ENCODE measurements around the gene CD164L2. TPM values are rescaled to one million over a fixed set of nuclear protein-coding genes. Genes with fewer than 3 reads are reported as not detected.
A peak's percentile ranks its signal among the peaks of the same experiment; 100 is the strongest.

CD164L2 gene
- total RNA-seq, 4 donors from 2014 or later = not detected

GRCh38 chr1:27368869-27369582, 14.1 kb downstream of the CD164L2 start:
- in situ Hi-C loops (cut with MboI; ENCODE audit: low sequenced_read_pairs in 4 of 4) (no loop called here), intact Hi-C loops (cut with DNase I; ENCODE audit: low total_unique reads) (no loop called here)
- H3K9me3 ChIP-seq = no peaks in the 10 kb centered on the region
- ATAC-seq (no peak), DNase-seq (no peak)
- TF ChIP-seq CTCF (IDR thresholded peaks at IDR 0.05 in 4 of 5, conservative IDR thresholded peaks at IDR 0.05 in 1 of 5) (no peak), POLR2A (IDR thresholded peaks at IDR 0.05) (no peak)
- H3K36me3 ChIP-seq = no peaks in the 10 kb centered on the region
- no peak overlapping the region for H3K4me3 ChIP-seq
- H3K4me1 ChIP-seq = peaks cover 22 to 23% of the 10 kb centered on the region in 2 donors
- no peaks in the 10 kb centered on the region for H3K27me3 ChIP-seq
- H3K27ac ChIP-seq = peak overlapping the region in 1 of 4 donors; percentile 8

DNA sequence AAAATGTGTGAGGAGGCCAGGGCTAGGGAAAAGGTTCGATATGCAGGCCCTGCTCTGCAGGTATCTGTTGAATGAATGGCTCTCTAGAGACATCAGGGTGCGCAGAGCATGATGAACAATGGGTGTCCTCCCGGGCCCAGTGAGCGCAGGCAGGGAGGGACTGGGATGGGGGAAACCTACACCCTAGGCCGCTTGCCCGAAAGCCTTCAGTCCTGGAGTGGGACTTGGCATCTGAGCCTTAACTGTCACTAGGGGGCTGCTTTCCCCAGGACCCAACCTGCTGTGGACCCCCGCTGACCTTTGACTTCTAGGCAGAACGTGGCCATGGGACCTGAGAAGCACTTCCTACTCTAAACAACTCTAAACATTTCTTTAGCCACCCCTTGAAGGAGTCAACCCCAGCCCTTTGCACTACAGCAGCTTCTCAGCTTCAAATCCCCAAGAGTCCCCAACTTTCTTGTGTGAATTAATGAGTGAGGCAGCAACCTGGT, 15.9 kb downstream of the CD164L2 start:
- in situ Hi-C loops (cut with MboI; ENCODE audit: low sequenced_read_pairs in 4 of 4) (no loop called here), intact Hi-C loops (cut with DNase I; ENCODE audit: low total_unique reads) (loop anchor here (2.0 kb wide), 2 partner anchors 22 to 66 kb away; no protein-coding TSS in a partner anchor)
- ATAC-seq (no peak), DNase-seq (no peak)
- Histone ChIP-seq H3K36me3 (peaks cover 0 to 12% of the 10 kb centered on the region in 2 donors), H3K4me3 (peak overlapping the region; percentile 57 to 95 (median 80)), H3K4me1 (peaks cover 22 to 23% of the 10 kb centered on the region in 2 donors), H3K9me3 (no peaks in the 10 kb centered on the region), H3K27me3 (no peaks in the 10 kb centered on the region), H3K27ac (peak overlapping the region; percentile 91 to 99 (median 96))
- TF ChIP-seq CTCF (IDR thresholded peaks at IDR 0.05 in 4 of 5, conservative IDR thresholded peaks at IDR 0.05 in 1 of 5) = no peak
- no peak for TF ChIP-seq POLR2A (IDR thresholded peaks at IDR 0.05)

GRCh38 chr1:27366411-27367159, 16.5 kb downstream of the CD164L2 start, which contains the start of gene MAP3K6:
Gene MAP3K6, minus strand, starts transcription at chr1:27366961. Its CDS starts 364 bp downstream, at chr1:27366597.
- peak; percentile 68 to 76 for ATAC-seq
- intact Hi-C loops (cut with DNase I; ENCODE audit: low total_unique reads) = loop anchor here (2.0 kb wide), 2 partner anchors 22 to 66 kb away; no protein-coding TSS in a partner anchor

DNA sequence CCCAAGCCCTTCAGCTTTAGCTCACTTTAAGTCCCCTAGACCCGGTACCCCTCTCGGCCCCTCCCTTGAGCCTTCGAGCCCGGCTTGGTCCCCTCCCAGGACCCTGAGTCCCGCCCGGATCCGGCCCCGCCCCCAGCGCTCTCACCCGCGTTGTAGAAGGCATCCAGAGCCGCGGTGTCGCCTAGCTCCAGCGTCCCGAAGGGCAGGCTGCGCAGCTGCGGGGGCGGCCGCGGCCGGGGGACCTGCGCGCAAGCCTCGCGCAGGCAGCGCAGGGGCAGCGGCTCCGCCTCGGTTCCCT, 17.1 kb downstream of the CD164L2 start:
- Histone ChIP-seq H3K9me3 (no peaks in the 10 kb centered on the region), H3K27ac (peak overlapping the region; percentile 91 to 99 (median 96)), H3K27me3 (no peaks in the 10 kb centered on the region), H3K4me1 (peaks cover 22 to 23% of the 10 kb centered on the region in 2 donors), H3K4me3 (peak overlapping the region; percentile 71 to 95 (median 77)), H3K36me3 (peaks cover 0 to 24% of the 10 kb centered on the region in 2 donors)
- peak; percentile 54 to 61 for ATAC-seq
- DNase-seq = peak; percentile 58 to 74
- TF ChIP-seq CTCF (IDR thresholded peaks at IDR 0.05 in 4 of 5, conservative IDR thresholded peaks at IDR 0.05 in 1 of 5) = no peak
- no peak for TF ChIP-seq POLR2A (IDR thresholded peaks at IDR 0.05)
- intact Hi-C loops (cut with DNase I; ENCODE audit: low total_unique reads) (loop anchor here (2.0 kb wide), 2 partner anchors 23 to 65 kb away; no protein-coding TSS in a partner anchor), in situ Hi-C loops (cut with MboI; ENCODE audit: low sequenced_read_pairs in 4 of 4) (no loop called here)

More at GRCh38 chr1:27366411-27367159, 16.5 kb downstream of the CD164L2 start, which contains the start of gene MAP3K6:
- in situ Hi-C loops (cut with MboI; ENCODE audit: low sequenced_read_pairs in 4 of 4) = no loop called here
- no peaks in the 10 kb centered on the region for H3K9me3 ChIP-seq
- H3K36me3 ChIP-seq = peaks cover 0 to 19% of the 10 kb centered on the region in 2 donors
- peaks cover 22 to 23% of the 10 kb centered on the region in 2 donors for H3K4me1 ChIP-seq
- no peaks in the 10 kb centered on the region for H3K27me3 ChIP-seq
- TF ChIP-seq CTCF (IDR thresholded peaks at IDR 0.05 in 4 of 5, conservative IDR thresholded peaks at IDR 0.05 in 1 of 5) (peak; percentile 8 to 35 (median 31)), POLR2A (IDR thresholded peaks at IDR 0.05) (peak; percentile 59 to 64)
- H3K27ac ChIP-seq = peak within 1 kb of the TSS; percentile 91 to 99 (median 96)
- peak within 1 kb of the TSS; percentile 71 to 95 (median 80) for H3K4me3 ChIP-seq
- peak; percentile 83 for DNase-seq

Measured in gastrocnemius medialis (tissue), 4 donors.